Tibial nerve (tissue), 4 donors: ENCODE data around the gene ERCC3. TPM values are rescaled to one million over a fixed set of nuclear protein-coding genes. Genes with fewer than 3 reads are reported as not detected.
"Not testable (repeated sequence)": the region's sequence is repeated elsewhere in the genome, so short reads cannot be mapped to it uniquely, and the experiment has no call there.

Source experiments
- DNase-seq, 2 donors: peaks; one replicate each; pipeline ENCODE4 v3.0.0-alpha.2; 2019; ENCODE audit warnings: low spot score in 2 of 2
- H3K27ac ChIP-seq, 4 donors: fragments of 200-600 bp; sonication (generic) in 3 of 4; one replicate each; pipeline ENCODE4 v1.5.1; 2017 to 2019; ENCODE audit warnings: mild to moderate bottlenecking in 1 of 4
- H3K27me3 ChIP-seq, 2 donors: fragments of 200-600 bp; sonication (generic) in 1 of 2; one replicate each; pipeline versions ENCODE4 v1.5.1 to v1.6.0; 2017 to 2019
- H3K36me3 ChIP-seq, 3 donors: fragments of 200-600 bp; sonication (generic); one replicate each; pipeline ENCODE4 v1.5.1; 2018 to 2019
- H3K4me1 ChIP-seq, 4 donors: fragments of 200-600 bp; sonication (generic) in 3 of 4; one replicate each; pipeline ENCODE4 v1.5.1; 2017 to 2019
- H3K4me3 ChIP-seq, 4 donors: fragments of 200-600 bp; sonication (generic) in 3 of 4; one replicate each; pipeline ENCODE4 v1.5.1; 2017 to 2019; ENCODE audit warnings: mild to moderate bottlenecking in 1 of 4, moderate library complexity in 1 of 4
- H3K9me3 ChIP-seq, 4 donors: fragments of 200-600 bp; sonication (generic) in 3 of 4; one replicate each; pipeline ENCODE4 v1.5.1; 2017 to 2019
- EP300 ChIP-seq, 2 donors: sonication (generic); formaldehyde crosslinking; IDR thresholded peaks; one replicate each; pipeline ENCODE4 v1.6.1; 2017; ENCODE audit warnings: antibody characterized with exemption in 2 of 2, mild to moderate bottlenecking in 1 of 2
- POLR2A ChIP-seq, 2 donors: fragments of 450-650 bp; IDR thresholded peaks; one replicate each; pipeline ENCODE4 v1.6.1; 2017; ENCODE audit warnings: antibody characterized with exemption in 2 of 2, mild to moderate bottlenecking in 2 of 2, moderate library complexity in 2 of 2
- WGBS, 2 donors: methylation state at CpG; one replicate each; pipeline ENCODE4 v1.1.5; 2018; 5-methylcytosine and 5-hydroxymethylcytosine counted together
- small RNA-seq: library from RNA; depleted of rRNA; stranded (forward); fragments of <200 nt; gene quantifications from one replicate; pipeline ENCODE3, GENCODE V24; 2016
- total RNA-seq, 4 donors: library from RNA; depleted of rRNA; stranded (reverse); fragments of >200 nt; gene quantifications; one replicate each; pipeline ENCODE4 v1.1.0, GENCODE V29; 2016
- TF ChIP-seq, protein P1 (sequence below), 5 experiments: fragments of 200-600 bp in 3 of 5; fragments of 450-650 bp in 2 of 5; sonication (generic) in 3 of 5; IDR thresholded peaks; one replicate each; pipeline ENCODE4 v1.5.1; 2016 to 2019; ENCODE audit warnings: antibody characterized with exemption in 5 of 5, mild to moderate bottlenecking in 3 of 5, moderate library complexity in 2 of 5

ERCC3 gene
- total RNA-seq, 4 donors from 2014 or later = 52.2 to 70.0 (median 68.1) TPM

DNA sequence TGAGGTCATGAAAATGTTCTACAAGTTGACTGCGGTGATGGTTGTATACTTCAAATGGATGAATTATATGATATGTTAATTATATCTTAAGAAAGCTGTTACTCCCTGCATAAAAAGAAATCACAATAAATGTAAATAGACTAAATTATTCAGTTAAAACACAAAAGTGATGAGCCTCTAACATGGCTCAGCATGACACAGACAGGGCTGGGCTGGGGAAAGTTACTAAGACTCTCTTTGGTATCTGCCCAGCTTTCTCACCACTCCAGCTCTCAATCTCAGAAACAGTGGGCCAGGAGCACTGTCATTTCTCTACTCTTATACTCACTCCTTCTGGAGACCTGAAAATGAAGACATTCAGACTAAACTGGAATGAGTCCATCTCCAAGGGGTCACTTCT, 77.4 kb downstream of the ERCC3 start:
- Histone ChIP-seq H3K4me1 (peaks cover 0 to 23% (median 13%) of the 10 kb centered on the region in 4 donors), H3K36me3 (no peaks in the 10 kb centered on the region), H3K9me3 (peaks cover 0 to 21% (median 0%) of the 10 kb centered on the region in 4 donors), H3K27ac (no peak overlapping the region), H3K4me3 (no peak overlapping the region), H3K27me3 (peaks cover 0 to 24% of the 10 kb centered on the region in 2 donors)
- WGBS, 2 donors = 92 to 94% methylated on average over 1 of the region's 1 CpG
- DNase-seq = no peak
- TF ChIP-seq, protein P1, sequence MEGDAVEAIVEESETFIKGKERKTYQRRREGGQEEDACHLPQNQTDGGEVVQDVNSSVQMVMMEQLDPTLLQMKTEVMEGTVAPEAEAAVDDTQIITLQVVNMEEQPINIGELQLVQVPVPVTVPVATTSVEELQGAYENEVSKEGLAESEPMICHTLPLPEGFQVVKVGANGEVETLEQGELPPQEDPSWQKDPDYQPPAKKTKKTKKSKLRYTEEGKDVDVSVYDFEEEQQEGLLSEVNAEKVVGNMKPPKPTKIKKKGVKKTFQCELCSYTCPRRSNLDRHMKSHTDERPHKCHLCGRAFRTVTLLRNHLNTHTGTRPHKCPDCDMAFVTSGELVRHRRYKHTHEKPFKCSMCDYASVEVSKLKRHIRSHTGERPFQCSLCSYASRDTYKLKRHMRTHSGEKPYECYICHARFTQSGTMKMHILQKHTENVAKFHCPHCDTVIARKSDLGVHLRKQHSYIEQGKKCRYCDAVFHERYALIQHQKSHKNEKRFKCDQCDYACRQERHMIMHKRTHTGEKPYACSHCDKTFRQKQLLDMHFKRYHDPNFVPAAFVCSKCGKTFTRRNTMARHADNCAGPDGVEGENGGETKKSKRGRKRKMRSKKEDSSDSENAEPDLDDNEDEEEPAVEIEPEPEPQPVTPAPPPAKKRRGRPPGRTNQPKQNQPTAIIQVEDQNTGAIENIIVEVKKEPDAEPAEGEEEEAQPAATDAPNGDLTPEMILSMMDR (IDR thresholded peaks at IDR 0.05) = no peak
- TF ChIP-seq POLR2A (IDR thresholded peaks at IDR 0.05) (no peak), EP300 (IDR thresholded peaks at IDR 0.05) (no peak)

DNA sequence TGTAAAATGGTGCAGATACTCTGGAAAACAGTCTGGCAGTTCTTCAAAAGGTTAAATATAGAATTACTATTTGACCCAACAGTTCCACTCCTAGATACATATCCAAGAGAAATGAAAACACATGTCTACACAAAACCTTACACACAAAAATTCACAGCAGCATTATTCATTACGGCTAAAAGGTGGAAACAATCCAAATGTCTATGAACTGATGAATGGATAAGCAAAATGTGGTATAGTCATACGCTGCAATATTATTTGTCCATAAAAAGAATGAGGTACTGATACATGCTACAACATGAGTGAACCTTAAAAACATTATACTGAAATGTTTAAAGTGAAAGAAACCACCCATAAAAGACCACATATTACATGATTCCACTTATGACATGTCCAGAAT, 77.8 kb downstream of the ERCC3 start:
- Histone ChIP-seq H3K4me1 (peaks cover 0 to 23% (median 13%) of the 10 kb centered on the region in 4 donors), H3K4me3 (no peak overlapping the region), H3K9me3 (peaks cover 0 to 21% (median 0%) of the 10 kb centered on the region in 4 donors), H3K27me3 (peaks cover 0 to 20% of the 10 kb centered on the region in 2 donors), H3K27ac (no peak overlapping the region), H3K36me3 (no peaks in the 10 kb centered on the region)
- TF ChIP-seq, protein P1 (IDR thresholded peaks at IDR 0.05) = no peak
- TF ChIP-seq POLR2A (IDR thresholded peaks at IDR 0.05) = no peak
- TF ChIP-seq EP300 (IDR thresholded peaks at IDR 0.05) = no peak
- no peak for DNase-seq
- 40 to 43% methylated on average over 2 of the region's 2 CpGs for WGBS, 2 donors

DNA sequence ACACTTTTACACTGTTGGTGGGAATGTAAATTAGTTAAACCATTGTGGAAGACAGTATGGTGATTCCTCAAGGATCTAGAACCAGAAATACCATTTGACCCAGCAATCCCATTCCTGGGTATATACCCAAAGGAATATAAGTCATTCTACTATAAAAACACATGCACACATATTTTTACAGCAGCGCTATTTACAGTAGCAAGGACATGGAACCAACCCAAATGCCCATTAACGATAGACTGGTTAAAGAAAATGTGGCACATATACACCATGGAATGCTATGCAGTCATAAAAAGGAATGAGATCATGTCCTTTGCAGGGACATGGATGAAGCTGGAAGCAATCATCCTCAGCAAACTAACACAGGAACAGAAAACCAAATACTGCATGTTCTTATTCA, 79.7 kb downstream of the ERCC3 start:
- 79 to 87% methylated on average over 2 of the region's 2 CpGs for WGBS, 2 donors

DNA sequence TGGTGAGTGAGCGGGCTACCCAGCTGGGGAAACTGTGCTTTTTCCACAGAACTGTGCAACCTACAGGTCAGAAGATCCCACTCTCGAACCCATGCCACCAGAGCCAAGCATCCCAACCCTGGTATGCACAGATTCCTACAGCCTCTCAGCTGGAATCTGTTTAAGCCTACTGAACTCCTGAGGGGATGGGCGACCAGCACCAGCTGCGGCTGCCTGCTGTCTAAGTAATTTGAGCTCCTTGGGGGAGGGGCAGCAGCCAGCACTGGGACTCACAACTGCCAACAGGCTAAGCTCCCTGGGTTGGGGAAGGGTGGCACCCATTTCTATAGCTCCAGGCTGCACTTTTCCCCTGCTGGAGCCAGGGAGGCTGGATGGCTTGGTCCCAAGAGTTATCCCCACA, 85.6 kb downstream of the ERCC3 start:
- no peak for TF ChIP-seq POLR2A (IDR thresholded peaks at IDR 0.05)
- no peak for TF ChIP-seq EP300 (IDR thresholded peaks at IDR 0.05)
- TF ChIP-seq, protein P1 (IDR thresholded peaks at IDR 0.05) = no peak
- Histone ChIP-seq H3K9me3 (peaks cover 0 to 10% (median 0%) of the 10 kb centered on the region in 4 donors), H3K27me3 (no peaks in the 10 kb centered on the region), H3K4me1 (no peaks in the 10 kb centered on the region), H3K4me3 (no peak overlapping the region), H3K27ac (no peak overlapping the region), H3K36me3 (no peaks in the 10 kb centered on the region)
- 66 to 82% methylated on average over 4 of the region's 4 CpGs for WGBS, 2 donors
- DNase-seq = no peak

More for the DNA sequence above, 79.7 kb downstream of the ERCC3 start:
- H3K36me3 ChIP-seq, H3K4me1 ChIP-seq, H3K27me3 ChIP-seq, H3K27ac ChIP-seq, DNase-seq, H3K4me3 ChIP-seq: not testable (repeated sequence)
- peaks cover 0 to 21% (median 0%) of the 10 kb centered on the region in 4 donors for H3K9me3 ChIP-seq

Small RNA genes within 50 kb of the gene (small RNA-seq; reads per million reads assigned to genes)
- gene RNU6-1147P = not detected

Other genes starting within 250 kb of the ERCC3 start
- 100 to 1,000 TPM in 2 of 4 donors, 10 to 100 TPM in 2; 95.7 to 146 (median 98.8) TPM for gene BIN1, start 187.0 kb downstream of the ERCC3 start, total RNA-seq
- 1 to 10 TPM in 1 of 4 donors, under 1 TPM in 3; 0.42 to 1.2 (median 0.73) TPM for gene CYP27C1, start 73.8 kb downstream of the ERCC3 start, total RNA-seq
- gene MAP3K2, start 93.8 kb upstream of the ERCC3 start, total RNA-seq = 10 to 100 TPM; 34.2 to 69.5 (median 61.1) TPM
- not detected for gene PROC, start 124.3 kb upstream of the ERCC3 start, total RNA-seq
- 10 to 100 TPM; 28.4 to 42.6 (median 39.6) TPM for gene IWS1, start 232.3 kb upstream of the ERCC3 start, total RNA-seq
- gene MYO7B, start 241.5 kb upstream of the ERCC3 start, total RNA-seq = under 1 TPM in 2 of 4 donors, not detected in 2; 0.30 to 0.78 TPM